ENCODE measurements around the gene GABRP.

DNA sequence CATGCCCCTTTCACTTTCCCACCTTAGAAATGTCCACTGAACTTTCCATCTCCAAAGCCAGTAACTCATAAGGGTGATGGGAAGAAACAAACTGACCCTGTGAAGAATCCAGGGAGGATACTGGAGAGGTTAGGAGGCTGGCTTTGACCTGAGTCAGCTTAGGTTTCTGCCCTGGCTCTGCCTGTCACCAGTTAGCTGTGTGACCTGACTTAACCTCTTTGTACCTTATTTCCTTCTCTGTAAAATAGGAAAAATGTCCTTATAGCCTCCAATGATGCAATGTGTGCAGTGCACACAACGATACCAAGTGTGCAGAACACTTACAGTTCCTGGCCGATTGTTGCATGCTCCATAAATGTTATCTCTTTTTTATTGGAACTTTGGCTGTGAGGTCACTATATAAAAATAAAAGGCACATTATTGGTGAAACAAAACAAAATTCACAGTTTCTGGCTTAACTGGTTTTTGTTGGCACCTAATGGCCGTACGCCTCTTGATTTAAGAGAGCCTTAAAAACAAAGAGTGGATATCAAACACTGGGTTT lies 37.8 kb downstream of the GABRP start:
- TF ChIP-seq, protein P1, sequence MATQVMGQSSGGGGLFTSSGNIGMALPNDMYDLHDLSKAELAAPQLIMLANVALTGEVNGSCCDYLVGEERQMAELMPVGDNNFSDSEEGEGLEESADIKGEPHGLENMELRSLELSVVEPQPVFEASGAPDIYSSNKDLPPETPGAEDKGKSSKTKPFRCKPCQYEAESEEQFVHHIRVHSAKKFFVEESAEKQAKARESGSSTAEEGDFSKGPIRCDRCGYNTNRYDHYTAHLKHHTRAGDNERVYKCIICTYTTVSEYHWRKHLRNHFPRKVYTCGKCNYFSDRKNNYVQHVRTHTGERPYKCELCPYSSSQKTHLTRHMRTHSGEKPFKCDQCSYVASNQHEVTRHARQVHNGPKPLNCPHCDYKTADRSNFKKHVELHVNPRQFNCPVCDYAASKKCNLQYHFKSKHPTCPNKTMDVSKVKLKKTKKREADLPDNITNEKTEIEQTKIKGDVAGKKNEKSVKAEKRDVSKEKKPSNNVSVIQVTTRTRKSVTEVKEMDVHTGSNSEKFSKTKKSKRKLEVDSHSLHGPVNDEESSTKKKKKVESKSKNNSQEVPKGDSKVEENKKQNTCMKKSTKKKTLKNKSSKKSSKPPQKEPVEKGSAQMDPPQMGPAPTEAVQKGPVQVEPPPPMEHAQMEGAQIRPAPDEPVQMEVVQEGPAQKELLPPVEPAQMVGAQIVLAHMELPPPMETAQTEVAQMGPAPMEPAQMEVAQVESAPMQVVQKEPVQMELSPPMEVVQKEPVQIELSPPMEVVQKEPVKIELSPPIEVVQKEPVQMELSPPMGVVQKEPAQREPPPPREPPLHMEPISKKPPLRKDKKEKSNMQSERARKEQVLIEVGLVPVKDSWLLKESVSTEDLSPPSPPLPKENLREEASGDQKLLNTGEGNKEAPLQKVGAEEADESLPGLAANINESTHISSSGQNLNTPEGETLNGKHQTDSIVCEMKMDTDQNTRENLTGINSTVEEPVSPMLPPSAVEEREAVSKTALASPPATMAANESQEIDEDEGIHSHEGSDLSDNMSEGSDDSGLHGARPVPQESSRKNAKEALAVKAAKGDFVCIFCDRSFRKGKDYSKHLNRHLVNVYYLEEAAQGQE (IDR thresholded peaks at IDR 0.05; ENCODE audit: insufficient read depth in 1 of 2, low read depth in 2 of 2, low read length in 1 of 2): no peak
- TF ChIP-seq, protein P2, sequence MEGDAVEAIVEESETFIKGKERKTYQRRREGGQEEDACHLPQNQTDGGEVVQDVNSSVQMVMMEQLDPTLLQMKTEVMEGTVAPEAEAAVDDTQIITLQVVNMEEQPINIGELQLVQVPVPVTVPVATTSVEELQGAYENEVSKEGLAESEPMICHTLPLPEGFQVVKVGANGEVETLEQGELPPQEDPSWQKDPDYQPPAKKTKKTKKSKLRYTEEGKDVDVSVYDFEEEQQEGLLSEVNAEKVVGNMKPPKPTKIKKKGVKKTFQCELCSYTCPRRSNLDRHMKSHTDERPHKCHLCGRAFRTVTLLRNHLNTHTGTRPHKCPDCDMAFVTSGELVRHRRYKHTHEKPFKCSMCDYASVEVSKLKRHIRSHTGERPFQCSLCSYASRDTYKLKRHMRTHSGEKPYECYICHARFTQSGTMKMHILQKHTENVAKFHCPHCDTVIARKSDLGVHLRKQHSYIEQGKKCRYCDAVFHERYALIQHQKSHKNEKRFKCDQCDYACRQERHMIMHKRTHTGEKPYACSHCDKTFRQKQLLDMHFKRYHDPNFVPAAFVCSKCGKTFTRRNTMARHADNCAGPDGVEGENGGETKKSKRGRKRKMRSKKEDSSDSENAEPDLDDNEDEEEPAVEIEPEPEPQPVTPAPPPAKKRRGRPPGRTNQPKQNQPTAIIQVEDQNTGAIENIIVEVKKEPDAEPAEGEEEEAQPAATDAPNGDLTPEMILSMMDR (IDR thresholded peaks at IDR 0.05): no peak

Measured in Panc1 (cell line).